HG03354 (cell line): ENCODE measurements around the gene TRIM56.
"Not testable (repeated sequence)": the region's sequence is repeated elsewhere in the genome, so short reads cannot be mapped to it uniquely, and the experiment has no call there.

Source experiments
- ATAC-seq: cut with Tn5 transposase; IDR thresholded peaks from one replicate; pipeline ENCODE4 v1.9.1; 2021; ENCODE audit warnings: mild to moderate bottlenecking; ENCODE audit not compliant: unreplicated experiment, poor library complexity, severe bottlenecking

TRIM56 gene

DNA sequence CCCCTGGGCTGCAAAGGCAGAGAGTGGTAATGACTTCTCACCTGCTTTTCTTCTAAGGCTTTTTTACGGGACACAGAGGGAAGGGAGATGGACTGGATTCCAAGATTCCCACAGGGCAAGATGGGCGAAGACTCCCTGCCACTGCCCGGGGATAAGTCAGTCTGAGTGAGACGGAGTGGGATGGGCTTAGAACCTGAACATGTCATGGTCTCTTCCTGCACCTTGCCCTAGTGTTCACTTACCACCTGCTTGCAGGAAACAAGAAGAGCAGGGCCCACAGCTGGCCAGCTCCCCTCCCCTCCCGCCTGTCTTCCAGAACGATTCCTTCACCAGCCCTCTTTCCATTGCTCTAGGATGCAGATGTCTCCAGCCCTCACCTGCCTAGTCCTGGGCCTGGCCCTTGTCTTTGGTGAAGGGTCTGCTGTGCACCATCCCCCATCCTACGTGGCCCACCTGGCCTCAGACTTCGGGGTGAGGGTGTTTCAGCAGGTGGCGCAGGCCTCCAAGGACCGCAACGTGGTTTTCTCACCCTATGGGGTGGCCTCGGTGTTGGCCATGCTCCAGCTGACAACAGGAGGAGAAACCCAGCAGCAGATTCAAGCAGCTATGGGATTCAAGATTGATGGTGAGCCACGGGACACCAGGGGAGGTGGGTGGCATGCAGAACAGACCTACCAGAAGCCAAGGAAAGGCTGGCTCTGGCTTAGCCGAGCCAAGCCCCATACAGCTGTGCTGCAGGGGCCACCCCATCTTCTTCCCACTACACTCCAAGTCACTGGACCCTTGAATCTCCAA, 43.0 kb downstream of the TRIM56 start:
- no peak for ATAC-seq

- no peak for ATAC-seq
Observed at GRCh38 chr7:101129603-101130117, 44.4 kb downstream of the TRIM56 start.

- not testable (repeated sequence) for ATAC-seq
Observed at GRCh38 chr7:101132626-101133600, 47.6 kb downstream of the TRIM56 start.

- ATAC-seq = no peak
Observed at GRCh38 chr7:101133621-101134398, 48.5 kb downstream of the TRIM56 start.

DNA sequence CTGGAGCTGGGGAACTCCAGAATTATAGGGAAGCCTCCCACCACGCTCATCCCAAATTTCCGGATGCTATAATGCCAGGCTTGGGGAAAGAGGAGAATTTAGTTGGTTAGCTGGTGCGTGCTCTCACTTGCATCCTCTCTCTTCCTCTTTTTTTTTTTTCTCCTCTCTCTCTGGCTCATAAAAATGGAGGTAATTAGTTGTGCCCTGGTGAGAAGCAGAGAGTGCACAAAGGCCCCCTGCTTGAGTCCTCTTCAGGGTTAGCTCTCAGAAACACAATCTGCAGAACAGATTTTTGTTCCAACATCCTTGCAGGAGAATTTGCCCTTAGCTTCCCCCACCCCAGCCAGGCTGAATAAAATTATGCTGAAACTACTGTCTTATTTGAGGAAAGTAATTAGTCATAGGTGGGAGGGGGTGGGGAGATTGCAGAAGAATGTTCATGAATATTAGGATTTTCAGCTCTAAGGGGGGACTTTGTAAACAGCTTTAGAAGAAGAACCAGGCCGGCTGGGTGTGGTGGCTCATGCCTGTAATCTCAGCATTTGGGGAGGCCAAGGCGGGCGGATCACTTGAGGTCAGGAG, 49.2 kb downstream of the TRIM56 start:
- ATAC-seq = no peak

- ATAC-seq = no peak
Observed at GRCh38 chr7:101137651-101138212, 52.5 kb downstream of the TRIM56 start.

DNA sequence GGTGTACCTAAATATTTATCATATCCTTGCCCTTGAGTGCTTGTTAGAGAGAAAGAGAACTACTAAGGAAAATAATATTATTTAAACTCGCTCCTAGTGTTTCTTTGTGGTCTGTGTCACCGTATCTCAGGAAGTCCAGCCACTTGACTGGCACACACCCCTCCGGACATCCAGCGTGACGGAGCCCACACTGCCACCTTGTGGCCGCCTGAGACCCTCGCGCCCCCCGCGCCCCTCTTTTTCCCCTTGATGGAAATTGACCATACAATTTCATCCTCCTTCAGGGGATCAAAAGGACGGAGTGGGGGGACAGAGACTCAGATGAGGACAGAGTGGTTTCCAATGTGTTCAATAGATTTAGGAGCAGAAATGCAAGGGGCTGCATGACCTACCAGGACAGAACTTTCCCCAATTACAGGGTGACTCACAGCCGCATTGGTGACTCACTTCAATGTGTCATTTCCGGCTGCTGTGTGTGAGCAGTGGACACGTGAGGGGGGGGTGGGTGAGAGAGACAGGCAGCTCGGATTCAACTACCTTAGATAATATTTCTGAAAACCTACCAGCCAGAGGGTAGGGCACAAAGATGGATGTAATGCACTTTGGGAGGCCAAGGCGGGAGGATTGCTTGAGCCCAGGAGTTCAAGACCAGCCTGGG, 53.1 kb downstream of the TRIM56 start:
- peak; percentile 81 for ATAC-seq

- ATAC-seq = no peak
Observed at GRCh38 chr7:101140339-101140699, 55.0 kb downstream of the TRIM56 start.

DNA sequence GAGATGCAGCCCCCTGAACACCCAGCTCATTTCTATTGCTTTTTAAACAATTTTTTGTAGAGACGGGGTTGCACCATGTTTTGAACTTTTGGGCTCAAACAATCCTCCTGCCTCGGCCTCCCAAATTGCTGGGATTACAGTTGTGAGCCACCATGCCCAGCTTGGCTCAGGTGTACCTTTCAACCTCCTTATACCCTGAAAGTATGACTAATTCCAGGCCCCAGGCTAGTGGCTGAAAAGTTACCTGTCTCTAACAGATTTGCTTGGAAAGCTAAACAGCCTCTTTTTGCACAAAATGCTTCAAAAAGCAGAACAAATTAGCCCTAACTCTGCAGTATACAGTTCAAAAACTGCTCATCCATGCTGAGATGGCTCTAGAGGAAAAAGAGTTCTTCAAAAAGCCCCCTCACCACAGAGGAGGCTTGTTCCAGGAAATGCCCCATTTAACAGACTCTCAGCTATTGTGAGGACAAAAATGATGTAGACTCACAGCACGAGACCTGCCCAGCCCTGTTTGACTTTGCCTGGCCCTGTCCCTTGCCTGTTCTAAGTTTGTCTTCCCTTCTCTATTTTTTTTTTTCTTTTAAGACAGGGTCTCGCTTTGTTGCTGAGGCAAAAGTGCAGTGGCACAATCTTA, 55.6 kb downstream of the TRIM56 start:
- no peak for ATAC-seq
